Epithelial cell of esophagus (primary cell): ENCODE results near the gene LCA5L.
A peak's percentile ranks its signal among the peaks of the same experiment; 100 is the strongest.
"Not testable (repeated sequence)": the region's sequence is repeated elsewhere in the genome, so short reads cannot be mapped to it uniquely, and the experiment has no call there.

Experiments
- DNase-seq: peaks from one replicate; pipeline ENCODE4 v3.0.0; 2010; ENCODE audit warnings: low read depth
- H3K4me3 ChIP-seq: 2 replicates; pipeline ENCODE4 v1.5.1; 2011; ENCODE audit warnings: mild to moderate bottlenecking, low read length, control low read depth
- TF ChIP-seq, protein P1 (sequence below): IDR thresholded peaks from 2 replicates; pipeline ENCODE4 v1.5.1; 2011; ENCODE audit warnings: low read depth, mild to moderate bottlenecking, low read length, control low read depth, inconsistent platforms; ENCODE audit not compliant: insufficient read depth; ENCODE audit errors: missing control alignments

Gene LCA5L

GRCh38 chr21:39381009-39381408 lies 64.6 kb downstream of the LCA5L start:
- TF ChIP-seq, protein P1, sequence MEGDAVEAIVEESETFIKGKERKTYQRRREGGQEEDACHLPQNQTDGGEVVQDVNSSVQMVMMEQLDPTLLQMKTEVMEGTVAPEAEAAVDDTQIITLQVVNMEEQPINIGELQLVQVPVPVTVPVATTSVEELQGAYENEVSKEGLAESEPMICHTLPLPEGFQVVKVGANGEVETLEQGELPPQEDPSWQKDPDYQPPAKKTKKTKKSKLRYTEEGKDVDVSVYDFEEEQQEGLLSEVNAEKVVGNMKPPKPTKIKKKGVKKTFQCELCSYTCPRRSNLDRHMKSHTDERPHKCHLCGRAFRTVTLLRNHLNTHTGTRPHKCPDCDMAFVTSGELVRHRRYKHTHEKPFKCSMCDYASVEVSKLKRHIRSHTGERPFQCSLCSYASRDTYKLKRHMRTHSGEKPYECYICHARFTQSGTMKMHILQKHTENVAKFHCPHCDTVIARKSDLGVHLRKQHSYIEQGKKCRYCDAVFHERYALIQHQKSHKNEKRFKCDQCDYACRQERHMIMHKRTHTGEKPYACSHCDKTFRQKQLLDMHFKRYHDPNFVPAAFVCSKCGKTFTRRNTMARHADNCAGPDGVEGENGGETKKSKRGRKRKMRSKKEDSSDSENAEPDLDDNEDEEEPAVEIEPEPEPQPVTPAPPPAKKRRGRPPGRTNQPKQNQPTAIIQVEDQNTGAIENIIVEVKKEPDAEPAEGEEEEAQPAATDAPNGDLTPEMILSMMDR = no peak
- no peak for DNase-seq
- peak overlapping the region; percentile 86 for H3K4me3 ChIP-seq

DNA sequence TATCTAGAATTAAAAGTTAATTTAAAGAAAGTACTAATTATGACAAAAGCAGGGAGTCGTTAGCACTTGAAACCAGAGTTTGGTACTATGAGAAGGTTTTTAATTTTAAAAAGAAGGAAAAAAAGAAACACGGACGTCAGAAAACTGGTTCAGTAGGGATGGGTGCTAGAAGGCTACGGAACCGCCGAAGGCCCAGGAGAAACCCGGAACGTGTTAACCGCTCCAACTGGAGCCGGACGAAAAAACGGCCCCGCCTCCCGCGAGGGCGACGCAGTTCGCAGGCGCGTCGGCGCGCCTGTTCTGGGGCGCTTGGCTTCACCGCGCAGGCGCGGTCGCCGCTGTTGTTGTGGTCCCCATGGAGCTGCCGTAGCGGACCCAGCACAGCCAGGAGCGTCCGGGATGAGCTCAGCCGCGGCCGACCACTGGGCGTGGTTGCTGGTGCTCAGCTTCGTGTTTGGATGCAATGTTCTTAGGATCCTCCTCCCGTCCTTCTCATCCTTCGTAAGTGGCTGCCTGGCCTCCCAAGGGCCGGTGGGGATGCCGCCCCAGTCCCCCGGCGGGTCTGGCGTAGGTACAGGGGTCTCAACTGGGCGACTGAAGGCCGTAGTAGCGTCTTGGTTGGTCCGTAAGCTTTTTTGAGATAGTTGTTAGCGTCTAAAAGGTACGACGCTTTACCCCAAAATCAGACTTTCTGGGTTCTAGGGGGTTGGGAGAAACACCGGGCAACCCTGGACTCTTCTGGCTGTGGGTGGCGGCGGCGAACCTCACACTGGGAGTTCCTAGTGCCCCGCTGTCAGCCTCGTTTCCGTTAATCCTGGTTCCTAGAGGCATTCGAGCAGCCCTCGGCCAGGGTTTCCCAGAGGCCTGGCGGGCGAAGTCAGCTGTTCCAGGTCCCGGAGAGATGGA lies 65.3 kb downstream of the LCA5L start:
- peak; percentile 94 for DNase-seq
- peak overlapping the region; percentile 86 for H3K4me3 ChIP-seq

GRCh38 chr21:39377444-39378050 lies 68.0 kb downstream of the LCA5L start:
- DNase-seq = peak; percentile 62
- no peak overlapping the region for H3K4me3 ChIP-seq
- TF ChIP-seq, protein P1 = peak; percentile 26

More for the DNA sequence above, 65.3 kb downstream of the LCA5L start:
- TF ChIP-seq, protein P1 = no peak

GRCh38 chr21:39375446-39375845 lies 70.1 kb downstream of the LCA5L start:
- TF ChIP-seq, protein P1 = no peak
- no peak overlapping the region for H3K4me3 ChIP-seq
- DNase-seq = no peak

DNA sequence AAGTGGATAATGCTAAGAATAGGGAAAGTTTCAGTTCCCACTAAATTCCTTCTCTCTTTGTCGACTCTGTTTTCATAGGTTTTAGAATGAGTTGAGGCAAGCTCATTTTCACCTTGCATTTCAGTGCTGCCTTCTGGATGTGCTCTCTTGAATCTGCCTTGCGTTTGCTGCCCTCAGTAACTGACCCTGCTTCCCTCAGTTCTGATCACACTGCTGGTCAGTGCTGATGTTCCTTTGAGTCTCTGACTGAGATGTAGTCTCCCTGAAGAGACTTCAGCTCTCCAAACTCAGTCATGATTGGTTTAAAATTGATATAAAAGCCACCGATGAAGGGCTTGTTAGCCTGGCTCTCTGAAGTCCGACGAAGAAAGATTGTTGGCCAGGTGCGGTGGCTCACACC lies 71.5 kb downstream of the LCA5L start:
- TF ChIP-seq, protein P1 = no peak
- no peak for DNase-seq
- H3K4me3 ChIP-seq = no peak overlapping the region

- H3K4me3 ChIP-seq = no peak overlapping the region
- TF ChIP-seq, protein P1 = peak; percentile 73
- peak; percentile 72 for DNase-seq
Observed at GRCh38 chr21:39373634-39374033, 71.9 kb downstream of the LCA5L start.

DNA sequence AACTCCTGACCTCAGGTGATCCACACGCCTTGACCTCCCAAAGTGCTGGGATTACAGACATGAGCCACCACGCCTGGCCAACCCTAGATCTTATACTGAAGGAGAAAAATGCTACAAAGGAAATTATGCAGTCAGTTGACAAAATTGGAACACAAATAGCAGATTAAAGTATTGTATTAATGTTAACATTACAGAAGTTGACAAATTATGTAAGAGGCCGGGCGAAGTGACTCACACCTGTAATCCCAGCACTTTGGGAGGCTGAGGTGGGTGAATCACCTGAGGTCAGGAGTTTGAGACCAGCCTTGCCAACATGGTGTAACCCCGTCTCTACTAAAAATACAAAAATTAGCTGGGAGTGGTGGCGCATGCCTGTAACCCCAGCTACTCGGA lies 75.7 kb downstream of the LCA5L start:
- not testable (repeated sequence) for H3K4me3 ChIP-seq

More for the DNA sequence above, 75.7 kb downstream of the LCA5L start:
- DNase-seq = peak; percentile 60
